MM.1S (cell line): ENCODE data around the gene KIF21B.

Experiments used
- DNase-seq: peaks from one replicate; pipeline ENCODE4 v3.0.0-alpha.2; 2015
- H2AFZ ChIP-seq: fragments of 300-600 bp; sonication (generic); 2 replicates; pipeline ENCODE4 v1.6.0; 2016; ENCODE audit warnings: antibody characterized with exemption, low read length
- H3F3A ChIP-seq: fragments of 300-600 bp; sonication (generic); 2 replicates; pipeline ENCODE4 v1.6.1; 2016; ENCODE audit warnings: mild to moderate bottlenecking, antibody characterized with exemption, low read length, moderate library complexity, mixed read lengths; ENCODE audit not compliant: insufficient read depth
- H3K27ac ChIP-seq: fragments of 300-600 bp; sonication (generic); 2 replicates; pipeline ENCODE4 v1.5.1; 2016; ENCODE audit warnings: mild to moderate bottlenecking, low read length
- H3K27me3 ChIP-seq: fragments of 300-600 bp; sonication (generic); replicated peaks from 2 replicates; pipeline ENCODE4 v1.6.0; 2016; ENCODE audit warnings: low read length; ENCODE audit not compliant: insufficient read depth
- H3K36me3 ChIP-seq: fragments of 300-600 bp; sonication (generic); replicated peaks from 2 replicates; pipeline ENCODE4 v1.6.1; 2016; ENCODE audit warnings: mild to moderate bottlenecking, low read length, mixed read lengths; ENCODE audit not compliant: insufficient read depth
- H3K4me1 ChIP-seq: fragments of 300-600 bp; sonication (generic); 2 replicates; pipeline ENCODE4 v1.6.1; 2016; ENCODE audit warnings: low read length, mixed read lengths
- H3K4me2 ChIP-seq: fragments of 300-600 bp; sonication (generic); 2 replicates; pipeline ENCODE4 v1.6.0; 2016; ENCODE audit warnings: low read depth, low read length
- H3K4me3 ChIP-seq: fragments of 300-600 bp; sonication (generic); 2 replicates; pipeline ENCODE4 v1.5.1; 2016; ENCODE audit warnings: low read length, mixed read lengths
- H3K79me2 ChIP-seq: fragments of 300-600 bp; sonication (generic); 2 replicates; pipeline ENCODE4 v1.6.1; 2016; ENCODE audit warnings: mixed run types, low read length, mixed read lengths
- H3K9ac ChIP-seq: fragments of 300-600 bp; sonication (generic); 2 replicates; pipeline ENCODE4 v1.6.1; 2016; ENCODE audit warnings: low read length, mixed read lengths
- H3K9me2 ChIP-seq: fragments of 300-600 bp; sonication (generic); replicated peaks from 2 replicates; pipeline ENCODE4 v1.6.1; 2016; ENCODE audit warnings: mild to moderate bottlenecking, low read length, mixed read lengths; ENCODE audit not compliant: insufficient read depth
- H3K9me3 ChIP-seq: fragments of 300-600 bp; sonication (generic); replicated peaks from 2 replicates; pipeline ENCODE4 v1.6.1; 2016; ENCODE audit warnings: mild to moderate bottlenecking, low read length, mixed read lengths; ENCODE audit not compliant: insufficient read depth
- H4K20me1 ChIP-seq: fragments of 300-600 bp; sonication (generic); 2 replicates; pipeline ENCODE4 v1.6.1; 2016; ENCODE audit warnings: mild to moderate bottlenecking, low read length, moderate library complexity, mixed read lengths; ENCODE audit not compliant: insufficient read depth
- EZH2 ChIP-seq: fragments of 300-600 bp; sonication (generic); optimal IDR thresholded peaks from 2 replicates; pipeline ENCODE3; 2017; ENCODE audit warnings: low read depth, mild to moderate bottlenecking, antibody characterized with exemption, low read length, mixed read lengths
- EZH2phosphoT487 ChIP-seq: fragments of 300-600 bp; sonication (generic); IDR thresholded peaks from 2 replicates; pipeline ENCODE4 v1.6.1; 2018; ENCODE audit warnings: antibody characterized with exemption, low read length
- TF ChIP-seq, protein P1 (sequence below): fragments of 300-600 bp; sonication (generic); IDR thresholded peaks from 2 replicates; pipeline ENCODE4 v1.5.1; 2016; ENCODE audit warnings: antibody characterized with exemption, low read length, mixed read lengths

Gene KIF21B

DNA sequence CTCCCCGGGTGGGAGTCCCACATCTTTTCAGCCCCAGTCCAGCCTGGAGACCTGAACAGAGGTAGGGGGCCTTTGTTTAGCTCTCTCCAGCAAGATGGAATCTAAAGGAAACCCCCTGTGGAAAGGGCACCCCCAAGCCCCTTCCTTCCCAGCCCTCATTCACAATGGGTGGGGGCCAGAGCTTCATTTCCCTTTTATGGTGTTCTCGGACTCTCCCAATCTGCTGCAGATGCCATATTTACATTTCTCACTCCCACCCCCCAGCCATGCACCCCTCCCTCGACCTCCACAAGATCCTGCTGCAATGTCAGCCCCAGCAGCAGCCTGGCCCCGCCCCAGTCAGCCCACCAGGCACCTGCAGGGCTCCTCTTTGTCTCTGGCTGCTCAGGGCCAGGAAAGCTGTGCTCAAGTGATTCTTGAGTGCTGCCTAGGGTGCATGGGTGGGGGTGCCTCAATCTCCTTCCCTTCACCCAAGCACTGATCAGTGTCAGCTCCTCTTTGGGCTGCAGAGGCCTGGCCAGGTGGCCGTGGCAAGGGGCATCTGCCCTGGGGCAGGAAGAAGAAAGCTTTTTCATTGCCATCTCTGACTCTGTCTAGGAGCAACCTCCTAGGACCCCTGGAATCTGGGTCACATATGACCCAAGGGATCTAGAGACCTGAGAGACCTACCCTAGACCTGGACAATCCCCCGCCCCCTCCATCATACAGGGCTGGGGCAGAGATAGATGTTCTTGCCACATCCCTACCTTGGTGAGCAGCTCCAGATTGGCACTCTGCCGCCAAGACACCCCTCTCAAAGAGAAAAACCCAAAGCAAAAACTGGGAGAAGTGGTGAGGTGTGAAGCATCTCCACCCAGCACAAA lies 1.7 kb downstream of the KIF21B start:
- peaks cover 55% of the 10 kb centered on the region for H3K79me2 ChIP-seq
- no peaks in the 10 kb centered on the region for H3K27me3 ChIP-seq
- peak overlapping the region; percentile 73 for H3K4me3 ChIP-seq
- no peak for TF ChIP-seq EZH2
- no peak for TF ChIP-seq EZH2phosphoT487
- TF ChIP-seq, protein P1, sequence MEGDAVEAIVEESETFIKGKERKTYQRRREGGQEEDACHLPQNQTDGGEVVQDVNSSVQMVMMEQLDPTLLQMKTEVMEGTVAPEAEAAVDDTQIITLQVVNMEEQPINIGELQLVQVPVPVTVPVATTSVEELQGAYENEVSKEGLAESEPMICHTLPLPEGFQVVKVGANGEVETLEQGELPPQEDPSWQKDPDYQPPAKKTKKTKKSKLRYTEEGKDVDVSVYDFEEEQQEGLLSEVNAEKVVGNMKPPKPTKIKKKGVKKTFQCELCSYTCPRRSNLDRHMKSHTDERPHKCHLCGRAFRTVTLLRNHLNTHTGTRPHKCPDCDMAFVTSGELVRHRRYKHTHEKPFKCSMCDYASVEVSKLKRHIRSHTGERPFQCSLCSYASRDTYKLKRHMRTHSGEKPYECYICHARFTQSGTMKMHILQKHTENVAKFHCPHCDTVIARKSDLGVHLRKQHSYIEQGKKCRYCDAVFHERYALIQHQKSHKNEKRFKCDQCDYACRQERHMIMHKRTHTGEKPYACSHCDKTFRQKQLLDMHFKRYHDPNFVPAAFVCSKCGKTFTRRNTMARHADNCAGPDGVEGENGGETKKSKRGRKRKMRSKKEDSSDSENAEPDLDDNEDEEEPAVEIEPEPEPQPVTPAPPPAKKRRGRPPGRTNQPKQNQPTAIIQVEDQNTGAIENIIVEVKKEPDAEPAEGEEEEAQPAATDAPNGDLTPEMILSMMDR = no peak
- H3K9ac ChIP-seq = peak overlapping the region; percentile 72
- no peaks in the 10 kb centered on the region for H3K36me3 ChIP-seq
- no peak overlapping the region for H2AFZ ChIP-seq
- H3K4me1 ChIP-seq = peaks cover 68% of the 10 kb centered on the region
- H3K9me2 ChIP-seq = no peaks in the 10 kb centered on the region
- no peaks in the 10 kb centered on the region for H3K9me3 ChIP-seq
- H3K4me2 ChIP-seq = peak overlapping the region; percentile 95
- DNase-seq = peak; percentile 14
- no peaks in the 10 kb centered on the region for H4K20me1 ChIP-seq
- H3F3A ChIP-seq = peaks cover 47% of the 10 kb centered on the region
- peak overlapping the region; percentile 95; the same call in 1 of the 2 replicates for H3K27ac ChIP-seq

DNA sequence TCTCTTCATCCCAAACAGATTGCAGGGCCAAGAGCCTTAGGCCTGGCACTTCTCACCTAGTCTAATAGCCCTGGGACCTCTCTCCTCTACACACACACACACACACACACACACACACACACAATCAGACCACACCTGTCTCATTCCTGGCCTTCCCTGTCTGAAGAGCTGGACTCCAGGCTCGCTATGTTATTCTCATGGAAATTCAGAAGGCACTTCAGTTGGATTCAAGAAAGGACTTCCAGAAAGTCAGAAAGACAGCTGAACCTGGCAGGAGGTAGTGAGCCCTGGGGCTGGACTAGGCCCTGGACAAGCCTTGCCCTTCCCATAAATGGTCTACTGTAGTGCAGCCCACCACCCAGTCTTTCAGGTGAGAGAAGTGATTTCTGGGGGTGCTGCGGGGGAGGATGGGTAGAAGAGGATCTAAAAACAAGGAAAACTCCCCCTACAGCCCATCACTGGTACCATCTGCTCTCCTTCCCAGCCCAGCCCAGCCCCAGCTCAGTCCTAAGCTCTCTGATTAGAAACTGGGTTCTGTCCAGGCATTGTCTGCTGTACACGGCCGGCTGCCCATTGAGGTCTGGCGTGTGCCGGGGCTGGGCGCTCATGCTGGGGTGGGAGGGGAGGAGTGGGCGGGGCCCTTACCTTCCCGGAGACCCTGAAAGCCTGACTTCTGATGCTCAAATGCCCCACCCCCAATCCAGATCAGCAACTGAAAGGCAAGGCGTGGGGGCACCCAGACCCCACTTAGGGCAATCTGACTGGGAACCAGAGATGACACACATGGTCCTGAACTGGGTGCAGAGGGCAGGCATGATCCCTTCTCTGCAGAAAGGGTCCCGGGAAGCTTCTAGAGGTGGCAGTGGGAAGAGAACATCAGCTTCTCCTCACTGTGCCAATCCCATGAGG lies 2.5 kb downstream of the KIF21B start:
- peak; percentile 62 for DNase-seq
- Histone ChIP-seq H3F3A (peaks cover 41% of the 10 kb centered on the region), H3K36me3 (no peaks in the 10 kb centered on the region), H3K4me2 (peak overlapping the region; percentile 95), H3K4me3 (peak overlapping the region; percentile 73), H3K4me1 (peaks cover 59% of the 10 kb centered on the region), H3K79me2 (peaks cover 63% of the 10 kb centered on the region), H3K9ac (peak overlapping the region; percentile 72), H4K20me1 (no peaks in the 10 kb centered on the region), H3K9me2 (no peaks in the 10 kb centered on the region), H2AFZ (no peak overlapping the region), H3K9me3 (no peaks in the 10 kb centered on the region), H3K27ac (peak overlapping the region; percentile 95), H3K27me3 (no peaks in the 10 kb centered on the region)
- TF ChIP-seq, protein P1 = peak; percentile 58
- TF ChIP-seq EZH2 (no peak), EZH2phosphoT487 (no peak)

DNA sequence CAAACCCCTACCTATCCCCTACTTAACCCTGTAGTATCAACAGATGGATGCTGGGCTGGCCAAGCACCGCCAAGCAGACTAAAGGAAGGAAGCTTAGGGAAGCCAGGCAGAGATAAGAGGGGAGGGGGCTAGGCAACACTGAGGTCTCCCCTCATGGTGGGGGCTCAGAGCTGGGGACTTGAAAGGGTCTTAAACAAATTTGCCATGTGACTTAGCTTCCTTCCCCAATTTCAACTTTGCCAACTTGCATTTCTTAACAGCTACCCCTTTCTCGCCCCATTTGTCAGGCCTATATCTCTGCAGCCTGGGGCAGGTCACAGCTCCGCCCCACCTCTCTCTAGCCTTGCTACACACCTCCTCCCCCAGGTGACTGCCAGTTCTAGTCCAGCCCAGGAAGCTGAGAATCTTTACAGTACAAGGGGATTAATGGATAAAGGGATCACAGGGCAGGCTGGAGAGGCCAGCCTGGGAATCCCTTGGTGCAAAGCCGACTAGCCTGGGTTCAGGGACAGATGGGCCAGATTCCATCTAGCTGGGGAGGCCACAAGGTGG lies 3.4 kb downstream of the KIF21B start:
- Histone ChIP-seq H3K27ac (peak overlapping the region; percentile 95), H3K4me2 (peak overlapping the region; percentile 95)

More for the DNA sequence above, 3.4 kb downstream of the KIF21B start:
- Histone ChIP-seq H3K4me1 (peaks cover 50% of the 10 kb centered on the region), H3K27me3 (no peaks in the 10 kb centered on the region), H3F3A (peaks cover 39% of the 10 kb centered on the region), H3K9ac (peak overlapping the region; percentile 72), H3K79me2 (peaks cover 72% of the 10 kb centered on the region), H3K9me2 (no peaks in the 10 kb centered on the region), H4K20me1 (no peaks in the 10 kb centered on the region), H3K36me3 (no peaks in the 10 kb centered on the region), H3K9me3 (no peaks in the 10 kb centered on the region), H2AFZ (no peak overlapping the region), H3K4me3 (peak overlapping the region; percentile 12)
- TF ChIP-seq EZH2phosphoT487 (no peak), EZH2 (no peak)
- TF ChIP-seq, protein P1 = no peak
- DNase-seq = peak; percentile 86
